Measurements from ENCODE around the gene PRAME.
"Not testable (repeated sequence)": the region's sequence is repeated elsewhere in the genome, so short reads cannot be mapped to it uniquely, and the experiment has no call there.

PRAME gene

GRCh38 chr22:22550789-22551434 lies 8.2 kb downstream of the PRAME start:
- no peak for DNase-seq

GRCh38 chr22:22548910-22549309 lies 10.2 kb downstream of the PRAME start:
- DNase-seq = no peak

DNA sequence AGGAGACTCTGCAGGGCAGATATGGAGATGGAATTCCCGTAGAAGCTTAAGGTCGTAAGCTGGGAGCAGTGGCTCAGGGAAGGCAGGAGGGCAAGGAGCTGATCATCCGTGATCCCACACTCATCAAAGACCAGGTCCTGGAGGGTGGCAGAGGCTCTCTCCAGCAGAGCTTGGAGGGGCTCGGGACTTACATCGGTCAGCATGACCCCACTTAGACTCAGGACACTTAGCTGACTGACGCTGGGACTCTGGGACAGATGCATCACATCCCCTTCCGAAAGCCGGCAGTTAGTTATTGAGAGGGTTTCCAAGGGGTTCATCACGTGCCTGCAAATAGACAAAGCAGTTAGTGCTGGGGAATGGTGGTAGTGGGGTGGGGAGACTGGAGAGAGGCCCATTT lies 10.7 kb downstream of the PRAME start:
- DNase-seq = no peak

DNA sequence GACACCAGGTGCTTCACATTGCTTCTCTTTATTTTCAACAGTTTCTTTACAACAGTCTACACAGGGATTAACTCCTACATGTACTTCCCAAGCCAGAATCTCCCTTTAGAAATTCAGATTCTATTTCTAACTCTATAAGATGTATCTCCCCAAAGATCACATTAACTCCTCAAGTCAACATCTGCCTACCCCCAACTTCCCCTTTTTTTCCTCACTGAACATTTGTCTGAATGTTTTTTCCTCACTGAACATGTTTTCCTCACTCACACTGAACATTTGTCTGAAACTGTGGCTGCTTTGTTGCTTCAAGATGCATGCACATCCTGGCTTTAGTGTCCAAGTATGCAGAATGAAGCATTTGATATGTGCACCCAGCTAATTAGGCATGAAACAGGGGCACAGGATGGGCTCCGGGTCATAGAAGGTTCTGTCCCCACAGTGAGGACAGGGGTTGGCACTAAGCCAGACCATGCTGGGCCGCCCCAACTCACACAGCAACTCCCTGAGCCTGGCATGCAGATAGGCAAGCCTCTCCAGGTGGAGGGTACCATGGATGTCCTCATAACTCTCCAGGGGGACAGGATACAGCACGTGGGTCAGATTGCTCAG lies 11.3 kb downstream of the PRAME start:
- DNase-seq = no peak

- DNase-seq = no peak
Measured at GRCh38 chr22:22547226-22547625, 11.8 kb downstream of the PRAME start.

GRCh38 chr22:22546490-22546889 lies 12.6 kb downstream of the PRAME start:
- DNase-seq = no peak

- DNase-seq = no peak
Measured at GRCh38 chr22:22545084-22545483, 14.0 kb downstream of the PRAME start.

DNA sequence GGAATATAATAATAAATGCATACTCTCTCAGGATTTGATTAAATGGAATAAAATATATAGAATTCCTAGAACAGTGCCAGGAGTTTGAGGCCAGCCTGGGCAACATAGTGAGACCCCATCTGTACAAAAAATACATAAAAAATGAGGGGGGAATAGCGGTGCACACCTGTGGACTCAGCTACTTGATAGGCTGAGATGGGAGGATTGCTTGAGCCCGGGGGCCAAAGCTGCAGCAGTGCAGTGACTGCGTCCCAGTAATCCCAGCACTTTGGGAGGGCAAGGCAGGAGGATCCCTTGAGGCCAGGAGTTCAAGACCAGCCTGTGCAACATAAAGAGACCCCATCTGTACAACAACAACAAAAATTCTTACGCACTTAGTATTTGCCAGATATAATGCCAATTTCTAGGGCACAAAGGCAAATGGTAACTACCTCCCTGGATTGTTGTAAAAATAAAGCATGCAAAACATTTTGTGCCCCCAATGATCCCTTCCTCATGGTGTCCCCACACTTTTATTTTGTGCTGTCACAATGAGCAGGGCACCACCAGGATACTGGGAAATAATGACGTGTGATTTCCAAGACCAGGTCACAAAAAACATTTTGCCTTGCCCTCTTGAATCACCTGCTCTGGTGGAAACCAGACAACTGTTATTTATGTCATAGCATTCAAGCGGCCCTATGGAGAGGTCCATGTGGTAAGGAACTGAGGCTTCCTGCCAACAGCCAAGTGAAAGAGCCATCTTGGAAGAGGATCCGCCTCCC lies 20.7 kb downstream of the PRAME start:
- no peak for DNase-seq

DNA sequence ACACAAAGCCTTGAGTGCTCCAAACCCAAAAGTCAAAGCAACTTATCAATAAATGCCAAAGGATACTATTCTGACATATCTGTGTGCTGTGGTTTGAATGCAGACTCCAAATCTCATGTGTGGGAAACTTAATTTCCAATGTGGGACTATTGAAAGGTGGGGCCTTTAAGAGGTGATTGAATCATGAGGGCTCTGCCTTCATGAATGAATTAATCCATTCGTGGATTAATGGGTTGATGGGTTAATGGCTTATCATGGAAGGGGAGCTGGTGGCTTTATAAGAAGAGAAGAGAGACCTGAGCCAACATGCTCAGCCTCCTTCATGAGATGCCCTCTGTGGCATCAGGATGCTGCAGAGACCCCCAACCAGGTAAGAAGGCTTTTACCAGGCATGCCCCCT lies 22.1 kb downstream of the PRAME start:
- no peak for DNase-seq

- no peak for DNase-seq
Measured at GRCh38 chr22:22536515-22536914, 22.6 kb downstream of the PRAME start.

- no peak for DNase-seq
Measured at GRCh38 chr22:22535662-22536061, 23.4 kb downstream of the PRAME start.

GRCh38 chr22:22534604-22535415 lies 24.3 kb downstream of the PRAME start:
- no peak for DNase-seq

GRCh38 chr22:22533863-22534262 lies 25.2 kb downstream of the PRAME start:
- no peak for DNase-seq

- DNase-seq = no peak
Measured at GRCh38 chr22:22533417-22533816, 25.6 kb downstream of the PRAME start.

GRCh38 chr22:22532547-22533071 lies 26.5 kb downstream of the PRAME start:
- DNase-seq = not testable (repeated sequence)

- no peak for DNase-seq
Measured at GRCh38 chr22:22531770-22532546, 27.1 kb downstream of the PRAME start.

GRCh38 chr22:22528780-22529179 lies 30.3 kb downstream of the PRAME start:
- no peak for DNase-seq

DNA sequence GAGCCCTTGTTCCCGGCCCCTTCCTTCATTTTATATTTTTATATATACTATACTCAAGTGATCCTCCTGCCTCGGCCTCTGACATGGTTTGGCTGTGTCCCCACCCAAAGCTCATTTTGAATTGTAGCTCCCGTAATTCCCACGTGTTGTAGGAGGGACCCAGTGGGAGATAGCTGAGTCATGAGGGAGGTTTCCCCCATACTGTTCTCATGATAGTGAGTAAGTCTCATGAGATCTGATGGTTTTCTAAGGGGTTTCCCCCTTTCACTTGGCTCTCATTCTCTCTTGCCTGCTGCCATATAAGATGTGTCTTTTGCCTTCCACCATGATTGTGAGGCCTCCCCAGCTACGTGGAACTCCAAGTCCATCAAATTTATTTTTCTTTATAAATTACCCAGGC lies 31.8 kb downstream of the PRAME start:
- DNase-seq = no peak

- no peak for DNase-seq
Measured at GRCh38 chr22:22526125-22526912, 32.7 kb downstream of the PRAME start.

GRCh38 chr22:22523494-22523893 lies 35.6 kb downstream of the PRAME start:
- no peak for DNase-seq

DNA sequence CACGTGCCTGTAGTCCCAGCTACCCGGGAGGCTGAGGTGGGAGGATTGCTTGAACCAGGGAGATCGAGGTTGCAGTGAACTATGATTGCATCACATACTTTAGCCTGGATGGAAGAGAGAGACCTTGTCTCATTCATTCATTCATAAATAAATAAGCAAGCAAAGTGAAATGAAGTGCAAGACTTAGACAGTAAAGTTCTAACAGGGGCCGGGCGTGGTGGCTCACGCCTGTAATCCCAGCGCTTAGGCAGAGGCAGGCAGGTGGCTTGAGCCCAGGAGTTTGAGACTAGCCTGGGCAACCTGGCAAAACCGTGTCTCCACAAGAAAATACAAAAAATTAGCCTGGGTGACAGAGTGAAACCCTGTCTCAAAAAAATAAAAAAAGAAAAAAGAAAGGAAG lies 37.4 kb downstream of the PRAME start:
- no peak for DNase-seq

All from KG1 (cell line).